B cell (primary cell): ENCODE results near the gene PCBP1.

ENCODE experiments used
- CTCF ChIP-seq: fragments of 200-600 bp; IDR thresholded peaks from one replicate; pipeline ENCODE4 v1.8.0; 2022; ENCODE audit warnings: antibody characterized with exemption, mild to moderate bottlenecking
- EZH2 ChIP-seq: IDR thresholded peaks from 2 replicates; pipeline ENCODE4 v1.6.1; 2012; ENCODE audit warnings: borderline replicate concordance, low read depth, mild to moderate bottlenecking, moderate library complexity, low read length; ENCODE audit not compliant: insufficient read depth, poor library complexity, severe bottlenecking

DNA sequence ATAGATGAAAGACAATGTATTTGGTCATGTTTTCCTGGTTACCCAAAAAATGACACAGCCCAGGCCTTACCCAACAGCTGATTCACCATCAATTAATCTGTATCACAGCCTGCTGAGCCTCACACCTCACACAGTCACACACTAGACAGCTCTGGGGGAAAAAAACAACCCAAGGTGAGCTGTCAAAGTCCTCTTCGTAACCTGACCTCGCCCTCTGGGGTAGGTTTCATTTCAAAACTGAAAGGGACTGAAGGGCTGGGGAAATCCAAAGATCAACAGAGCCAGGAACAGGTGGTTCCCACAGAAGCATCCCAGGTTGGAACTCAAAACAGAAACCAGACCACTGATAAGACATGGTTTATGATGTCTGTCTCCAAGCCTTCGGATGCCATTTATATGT, 18.2 kb upstream of the PCBP1 start:
- TF ChIP-seq CTCF (no peak), EZH2 (no peak)
